Esophagus mucosa (tissue), 1 donor: ENCODE data around the gene BCL6. TPM values are rescaled to one million over a fixed set of nuclear protein-coding genes. Genes with fewer than 3 reads are reported as not detected.

Experiments used
- ATAC-seq: fragments of 200-7000 bp; cut with Tn5 transposase; one replicate; pipeline ENCODE4 v1.9.1; 2020
- total RNA-seq: library from RNA; stranded (reverse); gene quantifications from one replicate; pipeline ENCODE4 v1.2.4, GENCODE V29; 2023
- donor health status: DM: yes; HTN: yes; CAD: no.

The BCL6 gene
- total RNA-seq, 1 donor from 2014 or later: 40.1 TPM

DNA sequence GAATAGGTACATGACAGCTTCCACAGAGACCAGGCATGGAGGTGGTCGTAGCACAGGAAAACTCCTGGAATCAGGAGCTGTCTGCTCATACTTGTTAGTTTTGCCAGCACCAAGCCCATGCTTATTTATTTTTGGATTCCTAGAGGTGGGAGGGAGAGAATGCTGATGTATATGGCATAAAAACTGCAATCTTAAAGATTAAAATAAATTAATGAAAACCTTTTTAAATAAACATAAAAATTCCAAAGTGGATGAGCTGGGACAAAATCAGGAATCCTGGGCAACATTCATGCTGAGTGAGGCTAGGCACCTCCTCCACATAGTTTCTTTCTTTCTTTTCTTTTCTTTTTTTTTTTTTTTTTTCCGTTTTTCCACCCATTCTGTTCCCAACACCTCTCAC, 14.3 kb upstream of the BCL6 start:
- ATAC-seq: no peak

DNA sequence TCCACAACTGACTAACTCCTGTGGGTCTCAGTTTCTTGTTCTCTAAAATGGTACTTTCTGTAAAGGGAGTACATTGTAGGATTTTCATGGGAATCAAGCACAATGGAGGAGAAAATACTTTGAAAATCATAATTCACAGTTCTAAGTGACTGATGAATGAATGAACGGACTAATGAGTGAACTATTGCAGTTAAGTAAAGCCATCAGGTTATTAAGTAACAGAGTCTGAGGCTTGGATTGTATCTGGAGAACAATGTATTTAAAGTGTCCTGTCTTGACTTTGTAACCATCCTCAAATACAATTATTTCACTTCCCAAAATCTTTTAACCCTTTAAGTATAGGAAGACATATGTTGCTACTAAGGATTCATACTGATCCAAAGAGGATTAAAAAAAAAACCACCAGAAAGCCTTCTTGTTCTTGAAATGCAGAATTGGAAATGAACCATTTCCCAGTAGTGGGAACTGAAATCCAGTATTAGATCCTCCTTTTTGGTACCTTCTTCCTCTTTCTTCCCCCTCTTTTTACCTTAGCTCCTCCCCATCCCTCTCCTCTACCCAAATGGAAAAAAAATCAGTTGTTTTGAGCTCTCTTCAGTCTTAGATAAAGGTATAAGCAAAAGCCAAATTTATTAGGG, 13.2 kb upstream of the BCL6 start:
- no peak for ATAC-seq

GRCh38 chr3:187753516-187753915, 8.2 kb upstream of the BCL6 start:
- ATAC-seq: no peak

- ATAC-seq: no peak
Measured at GRCh38 chr3:187750513-187751123, 5.3 kb upstream of the BCL6 start.

GRCh38 chr3:187750006-187750512, 4.8 kb upstream of the BCL6 start:
- ATAC-seq: peak; percentile 81

DNA sequence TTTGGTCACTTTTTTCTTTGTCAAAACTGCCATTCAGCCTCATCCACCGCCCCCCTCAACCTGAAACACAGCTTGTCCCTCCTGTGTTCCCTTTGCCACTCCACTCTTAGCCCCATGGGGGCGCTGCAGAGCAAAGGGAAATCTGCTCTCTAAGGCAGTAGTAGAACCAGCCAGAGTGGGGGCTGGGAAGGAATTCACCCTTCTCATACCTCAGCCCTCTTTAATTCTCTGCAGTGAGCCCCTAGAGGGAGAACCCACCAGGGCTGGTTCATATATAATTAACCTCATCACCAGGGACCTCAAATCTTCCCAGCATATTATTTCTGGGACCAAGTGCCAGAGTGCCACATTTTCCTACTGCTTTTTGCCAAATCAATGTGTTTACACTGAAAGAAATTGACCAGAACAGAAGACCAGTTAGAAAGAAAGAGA, 2.8 kb upstream of the BCL6 start:
- ATAC-seq: peak; percentile 52

DNA sequence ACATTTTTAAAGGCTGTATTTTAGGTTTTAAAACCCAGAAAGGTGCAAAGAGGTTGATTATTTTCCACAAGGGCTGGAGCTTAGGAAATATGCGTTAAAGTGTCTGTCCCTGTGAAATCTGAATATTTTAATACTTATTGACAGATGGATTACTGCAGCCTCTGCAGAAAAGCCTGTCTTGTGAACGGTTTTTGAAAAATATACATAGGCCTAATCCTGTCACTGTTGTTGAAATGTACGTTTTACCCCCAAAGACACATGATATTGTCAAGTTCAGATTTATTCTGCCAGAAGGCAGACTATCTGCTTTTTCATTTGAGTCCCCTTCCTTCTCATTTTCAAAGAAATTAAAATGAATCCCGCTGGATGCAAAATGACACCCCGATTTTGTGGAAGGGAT, 2.2 kb upstream of the BCL6 start:
- ATAC-seq: no peak

DNA sequence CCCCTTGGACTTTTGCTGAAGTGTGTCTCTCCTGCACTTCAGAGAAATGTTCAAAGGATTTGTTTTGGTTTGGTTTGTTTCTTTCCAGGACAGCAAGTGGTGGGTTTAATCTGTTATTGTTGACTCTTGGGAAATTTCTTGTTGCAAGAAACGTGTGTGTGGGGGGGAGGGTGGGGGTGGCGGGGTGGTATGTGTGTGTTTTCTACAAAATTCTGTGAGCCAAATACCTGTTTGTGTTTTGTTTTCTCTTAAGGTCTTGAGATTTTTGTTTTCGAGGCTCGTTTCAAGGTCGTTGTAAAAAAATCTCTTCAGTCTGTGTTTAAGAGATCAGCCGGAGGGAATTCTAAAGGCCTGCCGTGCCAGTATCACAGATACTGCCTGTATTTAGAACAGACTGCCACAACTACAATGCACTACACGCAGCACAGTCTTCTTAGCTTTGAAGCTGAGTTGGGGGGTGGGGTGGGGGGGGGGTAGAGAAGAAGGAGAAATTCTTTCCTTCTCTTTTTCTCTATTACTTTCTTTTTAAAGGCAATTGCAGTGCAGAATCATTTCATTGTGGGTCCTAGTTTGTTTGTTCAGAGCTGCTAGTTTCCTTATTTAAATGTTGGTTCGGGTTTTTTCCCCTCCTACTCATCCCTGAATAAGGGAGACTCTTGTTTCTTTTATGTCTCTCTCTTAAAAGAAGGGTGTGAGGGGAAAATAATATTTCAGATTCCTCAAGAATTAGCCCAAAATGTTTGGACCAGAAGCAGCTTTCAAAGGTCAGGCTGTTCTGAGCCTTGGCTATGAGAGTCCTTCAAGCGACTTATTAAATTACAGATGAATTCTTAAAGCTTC, 1.4 kb upstream of the BCL6 start:
- ATAC-seq: no peak

GRCh38 chr3:187746059-187746441, 782 bp upstream of the BCL6 start:
- no peak for ATAC-seq

GRCh38 chr3:187744169-187745151, 808 bp downstream of the BCL6 start:
- ATAC-seq: peak; percentile 9

DNA sequence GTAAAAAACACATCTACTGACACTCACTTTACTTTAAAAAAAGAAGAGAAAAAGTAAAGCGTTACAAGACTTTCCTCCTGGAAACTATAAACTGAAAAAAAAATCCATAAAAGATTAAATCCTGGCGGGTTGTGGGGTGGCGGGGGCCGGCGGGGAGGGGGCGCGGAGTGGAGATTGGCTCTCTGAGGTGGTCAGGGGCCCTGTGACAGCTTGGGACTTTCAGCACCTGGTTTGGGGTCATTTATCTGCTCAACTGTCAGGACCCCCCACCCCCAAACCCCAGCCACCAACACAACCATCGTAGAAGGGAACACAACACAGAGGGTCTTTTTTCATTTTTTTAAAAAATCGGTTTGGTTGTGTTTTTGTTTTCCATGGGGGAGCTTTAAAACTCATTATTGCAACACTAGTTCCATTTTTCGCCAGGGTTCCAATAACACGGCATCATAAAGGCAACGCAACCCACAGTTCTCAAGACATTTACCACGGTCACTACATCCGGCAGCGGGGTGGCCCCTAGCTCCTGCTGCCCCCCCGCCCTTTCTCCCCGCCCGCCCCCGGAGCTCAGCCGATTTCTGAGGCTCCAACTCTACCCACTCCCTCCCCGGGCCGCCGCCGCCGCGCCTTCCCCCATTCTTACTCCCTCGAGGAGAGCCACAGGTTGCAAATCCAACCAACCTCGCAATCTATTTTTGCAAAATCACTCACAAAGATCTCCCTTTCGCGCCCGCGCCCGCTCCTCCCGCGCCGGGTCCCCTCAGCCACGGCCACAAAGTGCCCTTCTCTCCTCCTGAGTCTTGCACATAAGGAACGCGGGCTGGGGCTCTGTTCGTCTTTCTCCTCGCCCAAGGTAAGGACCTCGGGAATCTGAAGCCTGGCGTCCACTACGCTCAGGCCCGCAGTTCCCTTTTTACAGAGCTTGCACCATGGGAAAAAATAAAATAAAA, 1.8 kb downstream of the BCL6 start:
- no peak for ATAC-seq

- ATAC-seq: no peak
Measured at GRCh38 chr3:187742351-187743171, 2.7 kb downstream of the BCL6 start.

DNA sequence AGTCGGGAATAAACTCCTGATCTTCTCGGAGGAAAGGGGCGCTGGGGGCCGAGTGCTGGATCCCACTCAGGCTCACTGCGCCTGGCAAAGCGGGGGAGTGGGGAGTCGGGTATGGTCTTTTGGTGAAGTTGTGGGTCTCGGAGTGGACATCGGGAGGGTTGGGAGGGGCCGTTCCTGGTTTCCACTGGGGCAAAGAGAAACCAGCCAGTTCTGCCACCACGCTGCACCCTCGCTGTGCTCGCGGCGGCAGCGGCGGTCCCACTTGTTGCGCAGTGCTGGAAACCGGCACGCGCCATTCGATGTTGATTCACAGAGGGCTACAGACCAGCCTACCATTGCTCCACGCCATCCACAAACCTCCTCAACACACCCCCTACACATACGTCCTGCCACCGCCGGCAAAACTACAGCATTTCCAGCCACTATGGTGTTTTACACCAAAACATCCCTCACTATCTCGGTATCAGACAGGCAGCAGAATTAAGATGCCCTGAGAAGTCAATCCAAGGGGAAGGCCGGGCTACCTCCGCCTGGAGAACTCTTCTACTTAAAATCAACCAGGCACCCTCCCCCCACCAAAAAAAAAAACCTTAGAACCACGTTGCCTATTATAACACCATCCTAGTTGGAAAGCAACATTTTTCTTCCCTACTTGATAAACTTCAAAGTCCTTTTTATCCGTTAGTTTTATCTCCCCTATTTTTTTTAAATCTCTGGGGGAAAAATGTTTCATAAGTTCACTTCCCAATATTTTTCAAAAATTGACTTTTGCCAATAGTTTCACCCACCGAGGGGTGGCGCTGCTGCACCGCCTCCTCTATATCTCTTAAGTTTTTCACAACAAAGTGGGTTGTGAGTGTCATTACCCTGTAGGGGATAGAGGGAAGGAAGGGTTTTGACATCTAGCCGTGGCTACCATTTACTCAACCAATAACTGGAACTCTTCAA, 3.6 kb downstream of the BCL6 start:
- ATAC-seq: peak; percentile 30

DNA sequence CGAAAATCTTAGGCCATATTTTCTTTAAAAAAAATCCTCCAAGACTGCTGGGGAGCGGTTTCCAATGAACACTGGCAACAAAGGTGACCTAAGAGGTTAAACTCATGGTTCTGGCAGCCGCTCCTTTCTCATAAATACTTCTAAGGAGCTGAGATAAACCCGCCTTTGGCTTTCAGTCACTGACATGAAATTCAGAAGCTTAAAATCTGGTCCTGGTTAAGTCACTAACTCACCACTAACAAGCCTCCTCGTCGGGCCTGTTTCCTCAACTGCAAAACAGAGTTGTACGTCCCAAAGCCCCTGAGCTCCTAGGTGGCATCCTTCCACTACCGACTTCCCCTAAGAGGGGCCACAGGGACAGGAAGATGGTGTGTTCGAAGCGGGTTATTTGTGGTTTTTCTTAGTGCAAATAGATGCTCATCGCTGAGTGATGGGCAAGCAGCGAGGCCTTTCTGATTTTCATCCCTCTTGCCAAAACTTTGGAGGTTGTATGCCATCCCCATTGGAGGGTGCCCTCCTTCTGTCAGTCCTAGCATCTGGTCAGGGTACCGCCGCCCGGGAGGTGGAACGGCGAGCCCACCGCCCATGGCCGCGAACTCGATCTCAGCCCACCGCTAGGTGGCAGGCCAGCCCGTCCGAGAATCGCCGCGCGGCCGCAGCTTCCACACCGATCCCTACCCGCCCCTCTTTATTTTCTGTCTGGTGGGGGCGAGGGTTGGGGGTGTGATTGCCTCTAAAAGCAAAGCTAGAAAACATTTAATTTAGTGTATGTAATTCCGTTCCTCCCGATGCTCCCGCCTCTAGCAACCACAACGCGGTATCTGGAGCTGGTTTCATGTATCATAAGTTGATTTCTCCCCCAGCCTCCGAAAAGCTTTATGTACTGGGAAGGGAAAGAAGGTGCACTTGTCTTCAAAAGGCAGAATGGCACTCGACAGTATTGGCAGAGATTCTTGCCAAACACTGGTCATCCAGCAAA, 4.6 kb downstream of the BCL6 start:
- ATAC-seq: peak; percentile 6

- peak; percentile 33 for ATAC-seq
Measured at GRCh38 chr3:187739561-187740332, 5.5 kb downstream of the BCL6 start.

DNA sequence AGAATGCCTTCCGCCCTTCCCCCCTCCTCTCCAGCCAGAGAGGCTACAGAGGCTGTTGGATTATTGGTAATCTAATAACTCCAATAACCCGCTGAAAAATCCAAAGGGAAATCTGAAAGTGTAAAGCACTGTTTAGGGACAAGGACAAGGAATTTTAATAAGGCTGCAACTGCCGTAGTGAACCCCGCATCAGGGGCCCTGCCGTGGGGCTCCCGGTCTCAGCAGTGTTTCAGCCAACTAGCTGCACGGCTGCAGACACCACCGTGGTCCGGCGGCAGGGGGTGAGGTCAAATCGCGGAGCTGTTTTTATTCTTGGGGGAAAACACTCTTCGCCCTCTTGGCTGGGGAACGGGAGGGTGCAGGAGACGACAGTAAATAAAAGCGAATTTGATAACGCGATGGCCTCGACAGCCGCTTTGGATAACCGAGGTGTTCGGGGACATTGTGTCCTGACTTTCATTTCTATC, 6.1 kb downstream of the BCL6 start:
- no peak for ATAC-seq
